ENCODE results near the gene ERCC6L2.

GRCh38 chr9:95845751-95846150 is 29.7 kb upstream of the ERCC6L2 start:
- no peak for TF ChIP-seq FOSL2 (IDR thresholded peaks at IDR 0.05)
- no peak for TF ChIP-seq FOSL2 (CRISPR knock-in tag; IDR thresholded peaks at IDR 0.05)
- no peak for TF ChIP-seq CTCF (IDR thresholded peaks at IDR 0.05)
- TF ChIP-seq RFX5 (IDR thresholded peaks at IDR 0.05): no peak
- TF ChIP-seq MAFK (IDR thresholded peaks at IDR 0.05; ENCODE audit: partially characterized antibody): no peak
- no peak for TF ChIP-seq CEBPB (IDR thresholded peaks at IDR 0.05)
- TF ChIP-seq HMGXB4 (CRISPR knock-in tag; IDR thresholded peaks at IDR 0.05; ENCODE audit: borderline replicate concordance): no peak
- no peak for TF ChIP-seq RCOR1 (IDR thresholded peaks at IDR 0.05; ENCODE audit: low read depth, low read length)

Data from A549 (cell line).